HG03175 (cell line): Measurements from ENCODE around the gene PITPNM3.
"Not testable (repeated sequence)": the region's sequence is repeated elsewhere in the genome, so short reads cannot be mapped to it uniquely, and the experiment has no call there.

Experiments
- ATAC-seq: cut with Tn5 transposase; IDR thresholded peaks from one replicate; pipeline ENCODE4 v1.9.1; 2021; ENCODE audit warnings: mild to moderate bottlenecking, moderate library complexity; ENCODE audit not compliant: unreplicated experiment

PITPNM3 gene

DNA sequence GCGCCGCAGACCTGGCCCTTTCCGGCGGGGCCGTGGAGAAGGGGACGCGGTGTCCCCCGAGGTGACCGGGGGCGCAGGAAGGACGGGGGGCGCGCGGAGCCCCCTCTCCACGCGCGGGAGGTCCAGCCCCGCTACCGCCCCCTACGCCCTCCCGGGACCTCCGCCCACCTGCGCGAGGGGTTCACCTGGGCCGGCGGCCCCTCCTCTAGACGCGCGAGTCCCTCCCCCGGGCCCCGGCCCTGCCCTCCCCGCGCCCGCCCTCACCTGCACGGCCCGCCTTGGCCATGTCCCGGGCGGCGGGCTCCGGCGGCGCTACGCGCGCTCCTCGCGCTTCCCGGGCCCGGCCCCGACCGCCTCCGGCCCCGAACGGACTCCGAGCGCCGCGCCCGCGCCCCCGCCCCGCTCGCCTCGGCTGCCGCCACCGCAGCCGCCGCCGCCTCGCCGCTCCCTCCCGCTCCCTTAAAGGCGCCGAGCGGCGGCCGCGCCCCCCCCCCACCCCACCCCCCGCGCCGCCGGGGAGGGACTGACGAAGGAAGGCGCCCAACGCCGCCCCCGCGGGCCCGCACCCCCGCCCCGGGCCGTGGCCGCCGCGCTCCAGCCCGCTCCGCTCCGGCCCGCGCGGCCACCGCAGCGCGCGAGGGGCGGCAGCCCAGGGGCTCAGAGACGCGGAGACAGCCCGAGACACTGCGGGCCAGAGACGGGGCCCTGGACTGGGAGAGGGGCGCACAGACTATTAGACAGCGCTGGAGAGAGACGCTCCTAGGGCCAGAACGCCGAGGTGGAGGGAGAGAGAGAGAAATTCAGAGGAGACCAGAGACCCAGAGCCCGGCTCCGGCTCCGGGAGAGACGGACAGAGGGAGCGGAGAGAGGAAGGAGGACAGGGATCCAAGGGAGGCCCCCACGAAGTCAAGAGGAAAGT is at the start of gene PITPNM3:
Gene PITPNM3, minus strand, starts transcription at position 435 of the 919 bp plus-strand sequence. Its CDS starts 149 bp downstream, at position 286.
- ATAC-seq = no peak

DNA sequence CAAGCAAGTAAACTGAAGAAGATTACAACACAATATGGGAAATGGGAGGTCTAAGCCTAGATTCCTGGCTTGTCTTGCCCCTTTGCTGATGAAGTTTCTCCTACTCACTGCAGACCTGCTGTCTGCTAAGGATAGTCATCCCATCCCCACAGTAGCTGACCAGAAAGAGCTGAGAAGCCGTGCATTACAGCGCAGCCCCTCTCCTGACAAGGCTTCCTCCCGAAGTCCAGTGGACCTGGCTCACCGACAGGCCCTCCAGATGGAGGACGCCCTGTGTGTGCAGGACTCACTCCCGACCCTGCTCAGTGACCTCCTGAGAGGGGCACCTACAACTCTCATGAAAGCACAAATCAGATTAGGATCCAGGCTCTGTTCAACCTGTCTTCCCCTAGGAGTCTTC is 48.8 kb upstream of the PITPNM3 start:
- ATAC-seq = no peak

DNA sequence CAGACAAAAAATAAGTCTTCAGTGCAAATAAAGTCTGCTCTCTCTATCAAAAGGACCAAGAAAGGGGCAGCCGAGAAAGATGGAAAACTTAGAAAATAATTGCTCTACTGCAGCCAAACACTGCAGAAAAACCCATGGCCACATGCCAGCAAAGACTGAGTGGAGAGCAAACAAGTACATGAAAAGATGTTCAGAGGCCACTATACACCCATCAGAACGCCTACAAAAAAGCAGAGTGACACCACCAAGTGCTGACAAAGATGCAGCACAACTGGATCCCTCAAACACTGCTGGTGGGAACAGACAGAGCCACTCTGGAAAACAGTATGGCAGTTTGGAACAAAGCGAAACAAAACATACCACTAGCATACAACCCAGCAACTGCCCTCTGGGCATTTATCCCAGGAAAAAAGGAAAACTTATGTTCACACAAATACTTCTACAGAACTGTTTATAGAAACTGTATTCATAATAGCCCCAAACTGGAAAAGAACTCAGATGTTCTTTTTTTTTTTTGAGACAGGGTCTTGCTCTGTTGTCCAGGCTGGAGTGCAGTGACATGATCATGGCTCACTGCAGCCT is 47.5 kb upstream of the PITPNM3 start:
- no peak for ATAC-seq

DNA sequence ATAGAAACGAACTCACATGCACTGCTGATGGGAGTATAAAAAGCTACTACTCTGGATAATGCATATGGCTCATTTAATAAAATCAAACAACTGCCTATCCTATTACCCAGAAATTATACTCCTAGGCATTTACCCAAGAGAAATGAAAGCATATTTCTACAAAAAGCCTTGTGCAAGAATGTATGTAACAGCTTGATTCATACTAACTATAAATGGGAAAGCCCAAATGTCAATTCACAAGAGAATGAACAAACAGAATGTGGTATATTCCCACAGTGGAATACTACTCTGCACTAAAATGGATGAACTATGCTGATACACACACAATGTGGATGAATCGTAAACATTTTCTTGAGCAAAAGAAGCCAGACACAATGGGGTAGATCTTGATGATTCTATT is 45.8 kb upstream of the PITPNM3 start:
- ATAC-seq = no peak

DNA sequence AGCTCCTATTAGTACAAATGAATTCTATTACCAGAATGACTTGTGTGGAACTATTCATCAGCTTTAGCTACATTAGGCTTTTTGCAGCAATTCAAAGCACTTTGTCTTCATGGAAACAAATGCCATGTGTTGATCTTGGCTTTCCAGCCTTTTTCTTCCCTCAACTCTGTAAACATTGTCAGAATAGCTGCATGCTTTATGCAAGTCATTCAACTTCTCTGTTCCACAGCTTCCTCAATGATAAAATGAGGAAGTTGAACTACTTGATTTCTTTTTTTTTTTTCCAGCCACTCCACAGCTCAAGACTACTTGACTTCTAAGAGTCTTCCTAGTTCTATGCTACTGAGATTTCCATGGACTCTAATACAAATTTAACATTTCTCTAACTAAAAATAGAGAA is 43.0 kb upstream of the PITPNM3 start:
- ATAC-seq = no peak

DNA sequence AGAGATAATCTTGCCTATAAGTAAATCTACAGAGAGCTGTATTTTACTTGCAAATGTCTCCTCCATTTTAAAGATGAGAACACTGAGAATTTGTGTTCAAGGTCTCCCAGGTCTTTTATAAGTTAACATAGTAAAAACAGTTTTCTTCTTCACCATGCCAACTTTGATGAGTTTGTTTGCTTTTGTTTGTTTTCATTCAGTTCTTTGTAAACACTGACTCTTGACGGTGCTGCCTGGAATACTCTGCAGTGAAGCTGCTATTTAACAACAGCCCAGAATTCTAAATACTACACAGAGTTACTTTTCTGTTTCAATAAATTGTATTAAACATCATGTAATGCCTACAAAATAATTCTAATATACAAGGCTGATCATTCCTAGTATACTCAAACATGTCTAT is 41.4 kb upstream of the PITPNM3 start:
- ATAC-seq = no peak

DNA sequence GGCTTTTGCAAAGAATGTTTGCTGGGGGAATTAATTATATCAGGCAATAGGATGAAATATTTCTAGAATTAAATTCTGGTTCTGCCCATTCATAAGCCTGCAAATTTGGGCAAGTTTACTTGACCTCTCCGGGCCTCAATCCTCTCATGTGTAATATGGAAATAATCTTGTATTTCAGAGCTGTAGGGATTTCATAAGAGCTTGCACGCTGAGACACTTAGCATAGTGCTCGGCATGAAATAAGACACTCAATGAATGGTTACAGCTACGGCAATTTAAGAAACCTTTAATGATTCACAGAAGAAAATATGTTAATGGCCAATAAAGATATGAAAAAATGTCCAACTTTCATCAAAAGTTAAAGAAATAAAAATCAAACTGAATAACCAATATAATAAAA is 40.6 kb upstream of the PITPNM3 start:
- ATAC-seq = no peak

DNA sequence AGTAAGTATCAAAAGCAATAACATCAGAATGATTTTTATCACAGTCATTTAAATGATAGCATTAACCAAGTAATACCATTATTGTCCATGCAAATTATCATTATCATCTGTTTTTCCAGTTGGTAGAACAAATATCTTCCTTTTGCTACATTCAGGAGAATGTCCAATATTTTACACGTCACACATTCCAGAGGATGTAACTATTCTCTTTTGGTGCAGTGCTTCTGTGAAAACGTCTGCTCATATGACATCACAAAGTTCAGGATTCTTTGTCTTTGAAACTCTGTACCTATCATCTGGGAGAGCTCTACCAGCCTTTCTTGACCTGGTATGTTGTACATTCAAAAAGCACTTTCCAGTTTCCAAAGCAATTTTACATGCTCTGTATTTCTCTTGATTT is 40.2 kb upstream of the PITPNM3 start:
- no peak for ATAC-seq

DNA sequence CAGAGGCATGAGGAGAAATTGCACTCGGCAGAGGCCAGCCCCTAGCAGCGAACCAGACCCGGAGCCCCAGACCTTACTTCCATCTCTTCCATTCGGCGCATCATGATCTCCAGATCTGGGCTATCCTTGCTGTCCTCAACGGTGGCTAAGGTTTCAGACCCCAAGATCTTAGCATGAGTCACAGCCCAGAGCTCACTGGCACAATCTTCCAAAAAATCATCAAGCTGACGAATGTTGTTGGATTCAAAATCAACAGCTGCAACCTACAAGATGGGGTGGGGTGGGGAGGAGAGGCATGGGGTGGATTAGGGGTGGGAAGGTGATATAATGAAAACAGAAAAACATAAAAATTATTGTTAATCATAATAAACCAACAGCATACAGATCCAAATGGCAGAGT is 39.7 kb upstream of the PITPNM3 start:
- no peak for ATAC-seq

DNA sequence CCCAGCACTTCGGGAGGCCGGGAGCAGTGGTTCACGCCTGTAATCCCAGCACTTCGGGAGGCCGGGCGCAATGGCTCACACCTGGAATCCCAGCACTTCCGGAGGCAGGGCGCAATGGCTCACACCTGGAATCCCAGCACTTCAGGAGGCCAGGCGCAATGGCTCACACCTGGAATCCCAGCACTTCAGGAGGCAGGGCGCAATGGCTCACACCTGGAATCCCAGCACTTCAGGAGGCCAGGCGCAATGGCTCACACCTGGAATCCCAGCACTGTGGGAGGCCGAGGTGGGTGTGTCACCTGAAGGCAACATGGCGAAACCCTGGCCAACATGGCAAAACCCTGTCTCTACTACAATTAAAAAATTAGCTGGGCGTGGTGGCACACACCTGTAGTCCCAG is 37.0 kb upstream of the PITPNM3 start:
- ATAC-seq = not testable (repeated sequence)

DNA sequence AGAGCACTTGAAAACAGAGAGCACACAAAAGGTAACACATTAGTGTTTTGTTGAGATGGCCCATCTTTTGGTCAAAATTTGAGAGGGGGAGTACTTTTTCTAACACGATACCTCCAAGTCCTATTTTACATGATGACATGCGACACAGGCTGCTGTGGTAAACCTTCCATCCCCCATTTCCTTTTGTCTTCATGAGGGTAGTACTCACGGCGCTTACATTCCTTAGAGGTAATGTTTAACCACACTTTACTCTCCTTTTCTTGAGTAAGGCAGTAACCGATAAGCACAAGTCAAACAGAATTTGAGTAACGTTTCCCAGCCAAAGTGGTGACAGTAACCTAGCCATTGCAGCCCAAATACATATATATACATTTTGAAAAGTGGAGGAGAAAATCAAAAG is 35.8 kb upstream of the PITPNM3 start:
- ATAC-seq = no peak

DNA sequence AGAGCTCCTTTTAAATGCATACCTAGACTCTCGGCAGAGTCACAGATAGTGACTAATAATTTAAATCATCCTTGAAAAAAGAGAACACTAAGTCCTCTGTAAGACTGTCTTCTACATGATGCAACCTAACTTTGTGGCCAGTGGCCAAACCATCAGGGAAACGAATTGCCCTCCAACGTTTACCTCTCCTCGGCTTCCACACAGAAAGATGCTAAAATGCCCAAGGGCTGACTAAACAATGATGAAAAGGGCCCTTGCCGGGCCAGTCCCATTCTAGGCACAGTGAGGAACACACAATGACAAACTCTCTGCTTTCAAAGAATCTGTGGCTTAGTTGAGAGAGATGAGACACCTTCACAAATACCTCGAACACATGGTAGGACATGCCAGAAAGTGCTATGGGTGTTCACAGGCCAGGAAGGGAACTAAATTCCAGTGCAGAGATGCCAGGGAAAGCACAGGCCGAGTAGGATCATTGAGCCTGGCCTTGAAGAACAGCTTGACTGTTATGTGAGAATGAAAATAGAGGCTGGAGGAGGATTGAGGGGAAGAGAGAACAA is 35.3 kb upstream of the PITPNM3 start:
- ATAC-seq = no peak

DNA sequence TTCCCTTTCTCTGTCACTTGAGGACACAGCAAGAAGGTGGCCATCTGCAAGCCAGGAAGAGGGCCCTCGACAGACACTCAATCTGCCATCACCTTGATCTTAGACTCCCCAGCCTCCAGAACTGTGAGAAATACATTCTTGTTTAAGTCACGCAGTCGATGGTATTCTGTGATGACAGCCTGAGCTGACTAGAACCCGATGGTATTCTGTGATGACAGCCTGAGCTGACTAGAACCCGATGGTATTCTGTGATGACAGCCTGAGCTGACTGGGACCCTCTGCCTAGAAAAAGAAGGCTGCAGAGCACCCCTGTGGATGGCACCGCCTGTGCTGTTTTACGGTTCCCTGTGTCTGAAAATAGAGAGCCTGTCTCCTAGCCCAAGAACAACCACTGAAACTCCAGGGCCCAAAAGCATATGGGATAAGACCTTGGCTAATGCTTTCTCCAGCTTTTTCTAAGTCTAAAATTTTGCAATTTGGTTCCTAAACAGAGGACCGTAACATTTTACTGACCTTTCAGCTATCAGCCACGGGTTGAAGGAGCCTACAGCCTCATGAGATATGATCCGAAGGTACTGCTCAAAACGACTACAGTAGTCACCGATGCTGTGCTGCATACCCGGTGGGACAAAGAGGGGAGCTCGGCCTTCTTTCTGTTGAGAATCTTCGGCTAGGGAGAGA is 33.1 kb upstream of the PITPNM3 start:
- no peak for ATAC-seq

DNA sequence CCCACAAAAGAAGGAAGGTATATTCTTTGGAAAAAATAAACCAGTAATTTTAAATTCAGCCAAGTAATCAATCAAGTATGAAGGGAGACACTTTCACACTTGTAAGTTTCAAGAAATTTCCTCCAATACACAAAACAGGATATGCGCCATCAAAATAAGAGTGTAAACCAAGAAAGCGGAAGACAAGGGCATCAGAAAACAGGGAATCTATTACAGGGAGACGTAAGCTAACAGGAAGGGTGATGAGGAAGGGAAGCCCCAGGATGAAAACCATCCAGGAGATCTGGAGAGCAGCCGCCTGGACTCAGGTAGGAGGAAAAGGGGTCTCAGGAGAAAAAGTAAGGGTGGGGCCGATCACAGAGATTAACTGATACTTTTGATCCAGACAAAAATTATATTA is 31.8 kb upstream of the PITPNM3 start:
- ATAC-seq = no peak

DNA sequence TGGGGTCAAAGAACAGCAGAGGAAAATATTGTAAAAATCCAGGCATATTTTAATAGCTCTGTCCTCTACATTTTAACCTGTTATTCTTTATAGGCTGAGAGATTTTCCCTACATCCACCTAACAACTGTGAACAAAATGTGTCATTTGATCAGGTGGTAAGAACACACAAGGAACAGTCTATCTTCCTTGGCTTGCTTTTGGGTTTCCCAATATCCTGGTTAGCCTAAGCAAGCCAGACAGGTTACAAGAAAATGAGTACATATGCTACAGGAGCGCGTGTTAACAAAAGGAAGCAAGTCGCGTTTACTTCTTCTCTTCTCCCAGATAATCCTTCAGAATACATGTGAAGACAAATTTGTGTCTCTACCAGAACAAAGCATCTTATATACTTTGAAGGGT is 31.0 kb upstream of the PITPNM3 start:
- no peak for ATAC-seq

DNA sequence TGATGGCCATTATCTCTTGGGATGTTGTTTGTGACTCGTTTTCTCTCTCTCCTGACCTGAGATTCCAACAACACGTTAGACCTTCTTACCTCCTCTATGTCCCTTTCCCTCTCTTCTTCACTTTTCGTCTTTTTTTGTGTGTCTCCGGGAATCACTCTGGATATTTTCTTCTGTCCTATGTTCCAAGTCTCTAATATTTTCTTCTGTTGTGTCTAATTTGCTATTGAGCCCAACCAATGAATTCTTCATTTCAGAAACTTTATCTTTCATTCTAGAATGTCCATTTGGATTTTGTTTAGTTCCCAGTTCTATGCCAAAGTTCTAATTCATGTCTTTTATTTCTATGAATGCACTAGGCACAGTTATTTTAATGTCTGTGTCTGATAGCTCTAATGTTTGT is 27.1 kb upstream of the PITPNM3 start:
- ATAC-seq = no peak

DNA sequence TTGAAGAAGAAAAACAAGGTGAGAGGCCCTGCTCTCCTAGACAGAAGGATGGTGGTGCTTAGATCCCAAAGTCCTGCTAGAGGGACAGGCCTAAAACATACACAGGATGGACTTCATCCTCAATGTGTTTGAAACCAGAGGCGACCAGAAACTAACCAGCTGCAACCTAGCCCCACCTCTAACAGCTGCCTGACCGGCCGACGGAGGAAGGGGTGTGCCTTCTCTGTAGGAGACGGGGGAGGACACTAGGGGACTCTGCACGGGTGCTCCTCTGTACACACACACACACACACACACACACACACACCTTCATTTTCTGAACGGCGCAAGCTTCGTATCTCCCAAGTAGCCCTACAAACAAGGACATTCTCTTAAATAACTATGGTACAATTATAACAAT is 24.3 kb upstream of the PITPNM3 start:
- no peak for ATAC-seq

DNA sequence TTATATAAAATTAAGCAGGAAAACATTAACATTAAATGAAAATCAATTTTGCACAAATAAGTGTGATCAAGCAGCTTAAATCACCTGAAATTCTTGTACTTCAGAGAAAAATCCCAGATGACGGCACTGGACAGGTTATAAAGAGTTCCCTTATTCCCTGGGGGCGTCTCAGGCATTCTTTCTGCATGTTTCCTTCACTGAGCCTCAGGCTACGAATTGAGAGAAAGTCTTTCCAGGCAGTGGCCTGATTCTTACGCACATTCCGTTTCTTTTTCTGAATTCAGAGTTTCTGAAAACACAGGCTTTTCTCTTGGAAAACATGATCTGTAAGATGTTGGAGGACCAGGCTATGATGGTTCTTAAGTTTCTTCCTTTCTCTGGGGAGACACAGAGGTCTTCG is 22.1 kb upstream of the PITPNM3 start:
- no peak for ATAC-seq

DNA sequence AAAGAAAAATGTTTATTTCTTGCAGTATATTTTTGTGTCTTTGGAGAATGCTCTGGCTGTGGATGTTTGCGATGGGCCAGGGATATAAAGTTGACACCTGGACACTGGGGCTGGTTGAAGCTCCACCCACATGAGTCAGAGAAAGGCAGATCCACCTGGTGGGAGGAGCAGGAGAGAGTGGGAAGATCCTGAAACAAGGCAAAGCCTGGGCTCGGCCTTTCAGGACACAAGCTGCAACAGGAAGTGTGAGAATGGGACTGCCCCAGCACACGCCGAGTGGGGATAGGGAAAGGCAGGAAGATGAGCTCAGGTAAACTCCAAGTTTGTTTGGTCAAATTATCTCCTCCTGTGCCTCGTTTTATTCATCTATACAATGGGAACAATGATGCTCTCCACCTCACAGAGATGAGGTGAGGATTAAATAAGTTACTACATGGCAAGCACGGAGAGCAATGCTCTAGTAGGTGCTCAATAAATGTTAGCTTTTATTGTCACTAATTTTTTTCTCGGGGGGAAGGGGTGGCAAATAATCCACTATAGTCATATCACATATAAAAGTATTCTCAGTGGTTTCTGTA is 21.4 kb upstream of the PITPNM3 start:
- no peak for ATAC-seq

DNA sequence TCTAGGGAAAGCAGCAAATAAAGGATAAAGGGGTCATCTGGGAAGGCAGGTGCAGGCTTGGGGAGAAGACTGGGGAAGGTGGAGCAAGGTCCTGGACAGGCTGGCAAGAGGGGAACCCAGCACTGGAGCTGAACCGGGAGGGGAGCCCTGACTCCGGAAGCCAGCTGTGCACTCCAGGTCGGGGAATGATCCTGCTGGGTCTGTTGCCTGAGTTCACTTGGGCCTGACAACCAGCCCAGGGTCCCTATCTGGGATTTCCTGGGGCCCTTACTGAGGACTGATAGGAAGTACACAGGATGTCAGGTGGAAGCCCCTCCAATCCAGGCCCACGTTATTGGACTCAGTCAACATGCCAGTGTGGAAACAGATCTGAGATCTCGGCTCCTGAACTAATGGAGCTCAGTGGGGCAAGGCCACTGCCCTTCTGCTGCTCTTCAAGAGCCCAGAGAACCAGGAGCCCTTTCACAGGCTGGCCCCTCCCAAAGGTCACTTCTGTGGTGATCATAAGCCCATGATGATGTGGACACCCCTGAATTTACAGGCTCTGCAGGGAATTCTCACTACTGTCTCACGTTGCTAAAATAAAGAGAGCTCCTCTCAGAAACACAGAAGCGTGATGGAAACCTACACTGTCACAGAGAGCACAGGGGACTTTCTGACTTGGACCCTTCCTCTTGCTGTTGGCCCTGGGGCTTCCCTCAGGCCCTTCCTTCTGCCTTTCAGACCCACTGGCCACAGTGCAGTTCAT is 19.9 kb upstream of the PITPNM3 start:
- no peak for ATAC-seq

DNA sequence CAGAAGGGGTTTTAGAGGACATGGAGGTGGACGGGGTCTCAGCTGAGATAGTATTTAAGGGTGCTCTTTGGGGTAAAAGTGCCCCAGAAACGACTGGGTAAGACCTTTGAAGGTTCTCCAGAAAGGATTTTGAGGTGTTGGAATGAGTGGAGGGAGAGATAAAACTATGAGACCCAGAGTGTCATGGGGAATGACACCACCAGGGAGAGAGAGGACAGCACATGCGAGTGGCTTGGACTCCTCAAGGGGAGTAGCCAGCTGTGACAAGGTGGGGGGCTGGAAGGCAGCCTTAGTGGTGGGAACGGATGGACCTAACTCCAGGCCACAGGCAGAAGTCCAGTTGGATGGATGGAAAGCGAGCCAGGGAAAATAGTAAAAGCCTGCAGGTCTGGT is 19.2 kb upstream of the PITPNM3 start:
- ATAC-seq = no peak
